ENCODE results near the gene IFITM1. TPM values are rescaled to one million over a fixed set of nuclear protein-coding genes. Genes with fewer than 3 reads are reported as not detected.

The IFITM1 gene
- total and polyA plus RNA-seq, 2 of the 13 experiments (the other 11 are each of a cell fraction or from before 2014, with no cell fraction given) = 0.38 to 11.1 TPM

DNA sequence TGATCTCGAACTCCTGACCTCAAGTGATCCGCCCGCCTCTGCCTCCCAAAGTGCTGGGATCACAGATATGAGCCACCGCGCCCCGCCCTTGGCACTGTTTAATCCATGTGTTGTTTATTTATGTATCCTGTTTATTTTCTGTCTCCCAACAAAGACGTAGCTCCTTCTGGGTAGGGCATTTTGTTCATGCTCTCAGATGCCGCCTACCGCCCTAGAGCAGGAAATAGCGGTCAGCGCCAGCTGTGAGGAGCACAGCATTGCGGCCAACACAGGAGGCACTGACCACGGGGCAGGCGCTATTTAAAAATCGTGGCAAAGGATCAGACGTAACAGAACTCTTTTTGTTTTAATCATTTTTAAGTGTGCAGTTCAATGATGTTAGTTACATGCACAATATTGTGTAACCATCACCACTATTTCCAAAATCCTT lies 45.1 kb upstream of the IFITM1 start (continued):
- TF ChIP-seq, protein P1, sequence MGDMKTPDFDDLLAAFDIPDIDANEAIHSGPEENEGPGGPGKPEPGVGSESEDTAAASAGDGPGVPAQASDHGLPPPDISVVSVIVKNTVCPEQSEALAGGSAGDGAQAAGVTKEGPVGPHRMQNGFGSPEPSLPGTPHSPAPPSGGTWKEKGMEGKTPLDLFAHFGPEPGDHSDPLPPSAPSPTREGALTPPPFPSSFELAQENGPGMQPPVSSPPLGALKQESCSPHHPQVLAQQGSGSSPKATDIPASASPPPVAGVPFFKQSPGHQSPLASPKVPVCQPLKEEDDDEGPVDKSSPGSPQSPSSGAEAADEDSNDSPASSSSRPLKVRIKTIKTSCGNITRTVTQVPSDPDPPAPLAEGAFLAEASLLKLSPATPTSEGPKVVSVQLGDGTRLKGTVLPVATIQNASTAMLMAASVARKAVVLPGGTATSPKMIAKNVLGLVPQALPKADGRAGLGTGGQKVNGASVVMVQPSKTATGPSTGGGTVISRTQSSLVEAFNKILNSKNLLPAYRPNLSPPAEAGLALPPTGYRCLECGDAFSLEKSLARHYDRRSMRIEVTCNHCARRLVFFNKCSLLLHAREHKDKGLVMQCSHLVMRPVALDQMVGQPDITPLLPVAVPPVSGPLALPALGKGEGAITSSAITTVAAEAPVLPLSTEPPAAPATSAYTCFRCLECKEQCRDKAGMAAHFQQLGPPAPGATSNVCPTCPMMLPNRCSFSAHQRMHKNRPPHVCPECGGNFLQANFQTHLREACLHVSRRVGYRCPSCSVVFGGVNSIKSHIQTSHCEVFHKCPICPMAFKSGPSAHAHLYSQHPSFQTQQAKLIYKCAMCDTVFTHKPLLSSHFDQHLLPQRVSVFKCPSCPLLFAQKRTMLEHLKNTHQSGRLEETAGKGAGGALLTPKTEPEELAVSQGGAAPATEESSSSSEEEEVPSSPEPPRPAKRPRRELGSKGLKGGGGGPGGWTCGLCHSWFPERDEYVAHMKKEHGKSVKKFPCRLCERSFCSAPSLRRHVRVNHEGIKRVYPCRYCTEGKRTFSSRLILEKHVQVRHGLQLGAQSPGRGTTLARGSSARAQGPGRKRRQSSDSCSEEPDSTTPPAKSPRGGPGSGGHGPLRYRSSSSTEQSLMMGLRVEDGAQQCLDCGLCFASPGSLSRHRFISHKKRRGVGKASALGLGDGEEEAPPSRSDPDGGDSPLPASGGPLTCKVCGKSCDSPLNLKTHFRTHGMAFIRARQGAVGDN (CRISPR knock-in tag; IDR thresholded peaks at IDR 0.05) = peak; percentile 41
- peak; percentile 45; the same call in 1 of the 2 replicates for TF ChIP-seq ZNF263 (CRISPR knock-in tag; IDR thresholded peaks at IDR 0.05)
- peak; percentile 22; the same call in 1 of the 2 replicates for TF ChIP-seq STAG1 (CRISPR knock-in tag; IDR thresholded peaks at IDR 0.05)
- 0 out of 2 replicates have a peak, but pooled peaks have one; percentile 41 for TF ChIP-seq FOXC1 (CRISPR knock-in tag; IDR thresholded peaks at IDR 0.05; ENCODE audit: borderline replicate concordance)

DNA sequence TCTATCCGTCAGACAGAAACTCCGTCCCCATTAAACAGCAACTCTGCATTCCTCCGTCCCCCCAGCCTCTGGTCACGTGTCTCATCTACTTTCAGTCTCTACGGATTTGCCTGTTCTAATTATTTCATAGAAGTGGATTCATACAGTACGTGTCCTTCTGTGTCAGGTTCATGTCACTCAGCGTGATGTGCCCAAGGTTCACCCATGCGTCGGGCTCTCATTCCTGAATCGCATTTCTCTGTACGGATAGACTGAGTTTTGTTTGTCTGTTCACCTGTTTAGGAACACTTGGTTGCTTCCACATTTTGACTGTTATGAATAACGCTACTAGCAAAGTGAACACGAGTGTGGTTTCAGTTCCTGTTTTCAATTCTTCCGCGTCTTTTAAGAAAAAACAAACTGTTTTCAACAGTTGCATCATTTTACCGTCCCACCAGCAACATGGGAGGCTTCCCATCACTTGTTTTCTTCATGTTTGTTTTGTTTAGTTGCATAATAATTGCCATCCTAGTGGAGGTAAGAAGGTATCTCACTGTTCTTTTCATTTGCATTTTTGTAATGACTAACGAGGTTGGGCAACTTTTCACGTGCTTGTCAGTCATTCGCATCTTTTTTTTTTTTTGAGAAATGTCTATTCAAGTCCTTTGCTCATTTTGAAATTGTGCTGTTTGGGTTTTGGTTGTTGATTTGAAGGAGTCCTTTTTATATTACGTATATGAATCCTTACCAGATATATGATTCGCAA lies 44.5 kb upstream of the IFITM1 start:
- H3K4me1 ChIP-seq (ENCODE audit: insufficient read depth, low read length) = peaks cover 45% of the 10 kb centered on the region
- H3K79me2 ChIP-seq (ENCODE audit: insufficient read depth, low read length) = no peaks in the 10 kb centered on the region
- peaks cover 5% of the 10 kb centered on the region; the same call in 1 of the 2 replicates for H3K9me3 ChIP-seq (ENCODE audit: low read length)
- ChIA-PET POLR2A (interaction anchor here (0.8 to 1.8 kb wide), 6 partner anchors 19 to 87 kb away, joined by 3 to 9 read pairs (median 3); partner anchors contain the start of genes BET1L and RIC8A), CTCF (ENCODE audit: low intra/inter-chr PET ratio, low total read pairs) (no interaction called here)
- intact Hi-C loops (cut with micrococcal nuclease; ENCODE audit: unreplicated experiment) (no loop called here), in situ Hi-C loops (cut with HindIII; ENCODE audit: extremely low pct_ligation_motif_present, low pct_unique_long_range_greater_than_20kb) (no loop called here)
- no TSS peak for BruUV-seq (replicated peaks)
- H3K27me3 ChIP-seq (ENCODE audit: control insufficient read depth in 1 of 2, insufficient read depth in 2 of 2, low read length in 2 of 2) = peaks cover 0 to 29% of the 10 kb centered on the region in 2 experiments; a peak in 3 of 5 replicates
- H2AFZ ChIP-seq (ENCODE audit: low read length) = peak overlapping the region; percentile 75
- H4K20me1 ChIP-seq (ENCODE audit: insufficient read depth, low read length) = no peaks in the 10 kb centered on the region
- 0 out of 2 replicates have a peak overlapping the region, but pooled peaks have one; percentile 20 for H3K9ac ChIP-seq (ENCODE audit: insufficient read depth, low read depth, low read length)
- DNase-seq (ENCODE audit: low spot score) (peak; percentile 21), ATAC-seq (peak; percentile 42), FAIRE-seq (no peak)
- H3K27ac ChIP-seq (ENCODE audit: extremely low read length, insufficient read depth, low read length) = no peak overlapping the region
- no peaks in the 10 kb centered on the region for H3K36me3 ChIP-seq (replicated peaks in 1 of 2; ENCODE audit: control insufficient read depth in 1 of 2, insufficient read depth in 2 of 2, low read length in 2 of 2)
- H3K4me3 ChIP-seq (replicated peaks in 1 of 3; ENCODE audit: insufficient read depth in 1 of 3, low read depth in 2 of 3, low read length in 3 of 3) = peak overlapping the region; percentile 24 to 60 (median 29)
- H3K4me2 ChIP-seq (ENCODE audit: low read depth, low read length) = peak overlapping the region; percentile 76
- WGBS (ENCODE audit: low lambda C conversion rate) = 6% methylated on average over 21 of the region's 21 CpGs
- TF ChIP-seq ZNF570 (CRISPR knock-in tag; IDR thresholded peaks at IDR 0.05; ENCODE audit: borderline replicate concordance) = no peak
- no peak for TF ChIP-seq ZNF75D (CRISPR knock-in tag; IDR thresholded peaks at IDR 0.05; ENCODE audit: borderline replicate concordance)
- TF ChIP-seq RARA (CRISPR knock-in tag; IDR thresholded peaks at IDR 0.05) = 0 out of 2 replicates have a peak, but pooled peaks have one; percentile 13
- TF ChIP-seq, protein P2, sequence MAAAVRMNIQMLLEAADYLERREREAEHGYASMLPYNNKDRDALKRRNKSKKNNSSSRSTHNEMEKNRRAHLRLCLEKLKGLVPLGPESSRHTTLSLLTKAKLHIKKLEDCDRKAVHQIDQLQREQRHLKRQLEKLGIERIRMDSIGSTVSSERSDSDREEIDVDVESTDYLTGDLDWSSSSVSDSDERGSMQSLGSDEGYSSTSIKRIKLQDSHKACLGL (CRISPR knock-in tag; IDR thresholded peaks at IDR 0.05) = no peak
- TF ChIP-seq ZNF326 (CRISPR knock-in tag; IDR thresholded peaks at IDR 0.05; ENCODE audit: borderline replicate concordance) = no peak
- peak; percentile 54; the same call in 1 of the 2 replicates for TF ChIP-seq CEBPG (CRISPR knock-in tag; IDR thresholded peaks at IDR 0.05)
- peak; percentile 65 for TF ChIP-seq BHLHE40 (IDR thresholded peaks at IDR 0.05; ENCODE audit: low read length)
- TF ChIP-seq ZFP41 (CRISPR knock-in tag; IDR thresholded peaks at IDR 0.05; ENCODE audit: borderline replicate concordance) = no peak
- TF ChIP-seq, protein P3, sequence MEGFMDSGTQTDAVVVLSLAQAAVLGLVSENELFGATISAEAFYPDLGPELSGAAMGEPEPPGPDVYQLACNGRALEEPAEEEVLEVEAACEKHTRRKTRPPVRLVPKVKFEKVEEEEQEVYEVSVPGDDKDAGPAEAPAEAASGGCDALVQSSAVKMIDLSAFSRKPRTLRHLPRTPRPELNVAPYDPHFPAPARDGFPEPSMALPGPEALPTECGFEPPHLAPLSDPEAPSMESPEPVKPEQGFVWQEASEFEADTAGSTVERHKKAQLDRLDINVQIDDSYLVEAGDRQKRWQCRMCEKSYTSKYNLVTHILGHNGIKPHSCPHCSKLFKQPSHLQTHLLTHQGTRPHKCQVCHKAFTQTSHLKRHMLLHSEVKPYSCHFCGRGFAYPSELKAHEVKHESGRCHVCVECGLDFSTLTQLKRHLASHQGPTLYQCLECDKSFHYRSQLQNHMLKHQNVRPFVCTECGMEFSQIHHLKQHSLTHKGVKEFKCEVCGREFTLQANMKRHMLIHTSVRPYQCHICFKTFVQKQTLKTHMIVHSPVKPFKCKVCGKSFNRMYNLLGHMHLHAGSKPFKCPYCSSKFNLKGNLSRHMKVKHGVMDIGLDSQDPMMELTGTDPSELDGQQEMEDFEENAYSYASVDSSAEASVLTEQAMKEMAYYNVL (CRISPR knock-in tag; IDR thresholded peaks at IDR 0.05; ENCODE audit: borderline replicate concordance) = peak; percentile 40; the same call in 1 of the 2 replicates
- TF ChIP-seq GZF1 (CRISPR knock-in tag; IDR thresholded peaks at IDR 0.05) = no peak
- TF ChIP-seq FOXO1 (CRISPR knock-in tag; IDR thresholded peaks at IDR 0.05) = no peak
- no peak for TF ChIP-seq U2AF2 (IDR thresholded peaks at IDR 0.05; ENCODE audit: low read depth, low read length)
